ENCODE measurements around the gene FHOD3.

DNA sequence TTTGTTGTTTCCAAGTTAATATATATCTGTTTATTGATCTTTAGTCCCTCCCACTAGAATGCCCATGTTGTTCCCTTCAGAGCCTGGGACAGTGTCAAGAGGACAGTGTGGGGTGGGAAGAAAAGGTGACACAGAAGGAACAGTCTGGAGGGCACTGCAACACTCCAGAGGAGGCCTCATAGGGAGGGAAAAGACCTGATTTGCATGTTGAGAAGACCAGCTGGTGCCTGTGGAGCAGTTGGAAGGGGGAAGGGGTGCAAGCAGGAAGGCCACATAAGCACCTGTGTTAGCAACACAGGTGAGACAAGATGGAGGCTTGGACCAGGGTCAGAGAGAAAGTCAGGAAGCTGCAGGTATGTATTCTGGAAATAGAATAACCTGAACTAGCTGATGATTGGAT, 48.1 kb upstream of the FHOD3 start:
- TF ChIP-seq, protein P1, sequence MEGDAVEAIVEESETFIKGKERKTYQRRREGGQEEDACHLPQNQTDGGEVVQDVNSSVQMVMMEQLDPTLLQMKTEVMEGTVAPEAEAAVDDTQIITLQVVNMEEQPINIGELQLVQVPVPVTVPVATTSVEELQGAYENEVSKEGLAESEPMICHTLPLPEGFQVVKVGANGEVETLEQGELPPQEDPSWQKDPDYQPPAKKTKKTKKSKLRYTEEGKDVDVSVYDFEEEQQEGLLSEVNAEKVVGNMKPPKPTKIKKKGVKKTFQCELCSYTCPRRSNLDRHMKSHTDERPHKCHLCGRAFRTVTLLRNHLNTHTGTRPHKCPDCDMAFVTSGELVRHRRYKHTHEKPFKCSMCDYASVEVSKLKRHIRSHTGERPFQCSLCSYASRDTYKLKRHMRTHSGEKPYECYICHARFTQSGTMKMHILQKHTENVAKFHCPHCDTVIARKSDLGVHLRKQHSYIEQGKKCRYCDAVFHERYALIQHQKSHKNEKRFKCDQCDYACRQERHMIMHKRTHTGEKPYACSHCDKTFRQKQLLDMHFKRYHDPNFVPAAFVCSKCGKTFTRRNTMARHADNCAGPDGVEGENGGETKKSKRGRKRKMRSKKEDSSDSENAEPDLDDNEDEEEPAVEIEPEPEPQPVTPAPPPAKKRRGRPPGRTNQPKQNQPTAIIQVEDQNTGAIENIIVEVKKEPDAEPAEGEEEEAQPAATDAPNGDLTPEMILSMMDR (IDR thresholded peaks at IDR 0.05; ENCODE audit: low read depth, low read length) = no peak
- TF ChIP-seq POLR2A (IDR thresholded peaks at IDR 0.05; ENCODE audit: extremely low read depth, insufficient read length) (no peak), MYC (IDR thresholded peaks at IDR 0.05; ENCODE audit: low read depth, low read length) (no peak)
